ENCODE data around the gene NPAS3.
A peak's percentile ranks its signal among the peaks of the same experiment; 100 is the strongest.

The NPAS3 gene

GRCh38 chr14:33848009-33848408 is 909.3 kb downstream of the NPAS3 start:
- Histone ChIP-seq H3K27me3 (ENCODE audit: insufficient read depth, low read length, poor library complexity) (no peaks in the 10 kb centered on the region), H2AFZ (ENCODE audit: low read depth, low read length) (no peak overlapping the region), H3K9me3 (ENCODE audit: insufficient read depth, low read length, severe bottlenecking) (no peaks in the 10 kb centered on the region), H3K27ac (ENCODE audit: low read length) (no peak overlapping the region), H4K20me1 (ENCODE audit: insufficient read depth, low read length) (no peaks in the 10 kb centered on the region), H3K36me3 (ENCODE audit: insufficient read depth, low read length) (no peaks in the 10 kb centered on the region), H3K4me3 (ENCODE audit: low read depth in 1 of 2, low read length in 2 of 2) (no peak overlapping the region), H3K9ac (ENCODE audit: low read depth, low read length) (no peak overlapping the region), H3K79me2 (ENCODE audit: insufficient read depth, low read length) (no peaks in the 10 kb centered on the region), H3K4me1 (ENCODE audit: insufficient read depth, low read length) (peaks cover 8% of the 10 kb centered on the region), H3K4me2 (ENCODE audit: insufficient read depth, low read length) (no peak overlapping the region)
- ATAC-seq (ENCODE audit: insufficient read depth, low read depth) (no peak), DNase-seq (no peak)
- no peak for TF ChIP-seq EZH2 (IDR thresholded peaks at IDR 0.05; ENCODE audit: borderline replicate concordance, low read depth, low read length, severe bottlenecking)
- TF ChIP-seq, protein P1, sequence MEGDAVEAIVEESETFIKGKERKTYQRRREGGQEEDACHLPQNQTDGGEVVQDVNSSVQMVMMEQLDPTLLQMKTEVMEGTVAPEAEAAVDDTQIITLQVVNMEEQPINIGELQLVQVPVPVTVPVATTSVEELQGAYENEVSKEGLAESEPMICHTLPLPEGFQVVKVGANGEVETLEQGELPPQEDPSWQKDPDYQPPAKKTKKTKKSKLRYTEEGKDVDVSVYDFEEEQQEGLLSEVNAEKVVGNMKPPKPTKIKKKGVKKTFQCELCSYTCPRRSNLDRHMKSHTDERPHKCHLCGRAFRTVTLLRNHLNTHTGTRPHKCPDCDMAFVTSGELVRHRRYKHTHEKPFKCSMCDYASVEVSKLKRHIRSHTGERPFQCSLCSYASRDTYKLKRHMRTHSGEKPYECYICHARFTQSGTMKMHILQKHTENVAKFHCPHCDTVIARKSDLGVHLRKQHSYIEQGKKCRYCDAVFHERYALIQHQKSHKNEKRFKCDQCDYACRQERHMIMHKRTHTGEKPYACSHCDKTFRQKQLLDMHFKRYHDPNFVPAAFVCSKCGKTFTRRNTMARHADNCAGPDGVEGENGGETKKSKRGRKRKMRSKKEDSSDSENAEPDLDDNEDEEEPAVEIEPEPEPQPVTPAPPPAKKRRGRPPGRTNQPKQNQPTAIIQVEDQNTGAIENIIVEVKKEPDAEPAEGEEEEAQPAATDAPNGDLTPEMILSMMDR (IDR thresholded peaks at IDR 0.05; ENCODE audit: borderline replicate concordance, extremely low read depth, low read length, poor library complexity, severe bottlenecking), result no peak

DNA sequence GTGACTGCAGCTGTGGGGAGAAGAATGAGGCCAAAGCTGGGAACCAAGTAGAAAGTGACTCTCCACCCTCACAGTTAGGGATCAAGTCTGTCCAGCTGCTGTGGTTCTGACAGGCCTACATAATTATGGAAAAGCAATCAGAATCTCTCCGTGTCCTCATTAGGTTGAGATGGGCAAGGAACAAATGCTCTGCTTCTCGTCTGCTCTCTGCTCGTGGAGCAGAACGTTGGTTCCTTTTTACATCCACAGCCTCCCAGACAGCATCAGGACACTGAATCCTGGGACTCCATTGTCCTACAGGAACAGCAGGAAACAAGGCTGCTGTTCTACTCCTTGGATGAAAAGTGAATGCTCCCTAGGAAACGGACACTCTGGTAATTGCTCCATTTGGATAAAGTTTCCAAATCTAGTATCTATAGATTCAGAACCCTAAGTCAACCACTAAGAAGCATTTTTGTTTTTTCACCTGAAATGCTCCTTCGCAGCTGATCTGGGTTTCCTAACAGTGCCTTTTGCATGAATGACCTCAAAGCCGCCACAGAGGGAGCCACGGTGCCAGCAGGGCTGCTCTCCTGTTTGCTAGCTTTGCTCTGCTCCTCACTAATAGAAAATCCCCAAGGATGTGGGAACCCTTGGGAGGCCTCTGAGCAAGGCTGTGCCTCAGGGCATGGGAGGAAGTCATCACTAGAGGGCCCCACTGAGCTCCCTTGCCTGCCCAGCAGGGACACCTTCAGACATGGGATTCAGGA is 910.2 kb downstream of the NPAS3 start:
- H3K79me2 ChIP-seq (ENCODE audit: insufficient read depth, low read length), result no peaks in the 10 kb centered on the region
- H3K36me3 ChIP-seq (ENCODE audit: insufficient read depth, low read length), result no peaks in the 10 kb centered on the region
- ATAC-seq (ENCODE audit: insufficient read depth, low read depth), result peak; percentile 70
- H3K9ac ChIP-seq (ENCODE audit: low read depth, low read length), result no peak overlapping the region
- H3K4me2 ChIP-seq (ENCODE audit: insufficient read depth, low read length), result no peak overlapping the region
- H3K9me3 ChIP-seq (ENCODE audit: insufficient read depth, low read length, severe bottlenecking), result no peaks in the 10 kb centered on the region
- no peak overlapping the region for H3K4me3 ChIP-seq (ENCODE audit: low read depth in 1 of 2, low read length in 2 of 2)
- H3K27ac ChIP-seq (ENCODE audit: low read length), result no peak overlapping the region
- TF ChIP-seq, protein P1 (IDR thresholded peaks at IDR 0.05; ENCODE audit: borderline replicate concordance, extremely low read depth, low read length, poor library complexity, severe bottlenecking), result peak; percentile 68
- no peak for TF ChIP-seq EZH2 (IDR thresholded peaks at IDR 0.05; ENCODE audit: borderline replicate concordance, low read depth, low read length, severe bottlenecking)
- peak; percentile 53 for DNase-seq
- H2AFZ ChIP-seq (ENCODE audit: low read depth, low read length), result no peak overlapping the region
- H3K4me1 ChIP-seq (ENCODE audit: insufficient read depth, low read length), result peaks cover 8% of the 10 kb centered on the region
- no peaks in the 10 kb centered on the region for H4K20me1 ChIP-seq (ENCODE audit: insufficient read depth, low read length)
- H3K27me3 ChIP-seq (ENCODE audit: insufficient read depth, low read length, poor library complexity), result no peaks in the 10 kb centered on the region

DNA sequence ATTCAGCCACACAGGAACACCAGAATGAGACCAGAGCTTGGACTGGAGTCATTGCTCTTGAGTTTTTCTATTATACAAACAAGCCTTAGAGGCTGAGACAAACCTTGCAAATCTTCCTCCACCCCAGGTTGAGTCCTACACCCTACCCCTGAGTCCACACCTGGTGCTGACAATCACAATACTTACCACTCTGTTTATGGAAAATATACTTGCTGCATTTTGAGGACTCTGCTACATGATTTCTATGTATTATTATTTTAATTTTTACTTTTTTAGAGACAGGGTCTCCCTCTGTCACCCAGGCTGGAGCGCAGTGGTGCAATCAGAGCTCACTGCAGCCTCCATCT is 910.7 kb downstream of the NPAS3 start:
- Histone ChIP-seq H3K27me3 (ENCODE audit: insufficient read depth, low read length, poor library complexity) (no peaks in the 10 kb centered on the region), H2AFZ (ENCODE audit: low read depth, low read length) (no peak overlapping the region), H4K20me1 (ENCODE audit: insufficient read depth, low read length) (no peaks in the 10 kb centered on the region), H3K36me3 (ENCODE audit: insufficient read depth, low read length) (no peaks in the 10 kb centered on the region), H3K4me2 (ENCODE audit: insufficient read depth, low read length) (no peak overlapping the region), H3K79me2 (ENCODE audit: insufficient read depth, low read length) (no peaks in the 10 kb centered on the region), H3K4me3 (ENCODE audit: low read depth in 1 of 2, low read length in 2 of 2) (no peak overlapping the region), H3K4me1 (ENCODE audit: insufficient read depth, low read length) (peaks cover 8% of the 10 kb centered on the region), H3K27ac (ENCODE audit: low read length) (no peak overlapping the region), H3K9me3 (ENCODE audit: insufficient read depth, low read length, severe bottlenecking) (no peaks in the 10 kb centered on the region), H3K9ac (ENCODE audit: low read depth, low read length) (no peak overlapping the region)
- TF ChIP-seq, protein P1 (IDR thresholded peaks at IDR 0.05; ENCODE audit: borderline replicate concordance, extremely low read depth, low read length, poor library complexity, severe bottlenecking), result no peak
- no peak for TF ChIP-seq EZH2 (IDR thresholded peaks at IDR 0.05; ENCODE audit: borderline replicate concordance, low read depth, low read length, severe bottlenecking)
- ATAC-seq (ENCODE audit: insufficient read depth, low read depth) (peak; percentile 31; the same call in 1 of the 3 replicates), DNase-seq (no peak)

All from DND-41 (cell line).